WTC11 (cell line): ENCODE results near the gene SKP2. TPM values are rescaled to one million over a fixed set of nuclear protein-coding genes. Genes with fewer than 3 reads are reported as not detected.

Source experiments
- ATAC-seq: fragments of 200-7000 bp; cut with Tn5 transposase; 2 replicates; pipeline ENCODE4 v1.10.0; 2021; ENCODE audit warnings: mild to moderate bottlenecking, moderate library complexity
- CTCF ChIA-PET: fragments of 300-600 bp; sonication (Branson Sonifier 250); formaldehyde crosslinking; loops from one replicate; lab custom pipeline; 2021; ENCODE audit warnings: antibody characterized with exemption; lab: Charles Lee
- POLR2A ChIA-PET: fragments of 350-600 bp; sonication (Branson Sonifier 250); formaldehyde crosslinking; loops from one replicate; lab custom pipeline; 2021; ENCODE audit warnings: antibody characterized with exemption; lab: Charles Lee
- DNase-seq: peaks from one replicate; pipeline ENCODE4 v3.0.0; 2021; ENCODE audit warnings: low spot score
- H3K27ac Mint-ChIP-seq: 2 replicates; pipeline ENCODE4 v1.8.0; 2021; ENCODE audit warnings: mixed read lengths
- H3K27me3 Mint-ChIP-seq: 2 replicates; pipeline ENCODE4 v1.8.0; 2021; ENCODE audit warnings: low read depth, mild to moderate bottlenecking, moderate library complexity, mixed read lengths
- H3K36me3 Mint-ChIP-seq: 2 replicates; pipeline ENCODE4 v1.8.0; 2021; ENCODE audit warnings: mixed read lengths
- H3K4me1 Mint-ChIP-seq: 2 replicates; pipeline ENCODE4 v1.8.0; 2022; ENCODE audit warnings: mixed read lengths
- H3K4me3 Mint-ChIP-seq: 2 replicates; pipeline ENCODE4 v1.8.0; 2021; ENCODE audit warnings: mild to moderate bottlenecking, moderate library complexity, mixed read lengths
- H3K9me3 Mint-ChIP-seq: 2 replicates; pipeline ENCODE4 v1.8.0; 2021; ENCODE audit warnings: mixed read lengths
- JAZF1 ChIP-seq: fragments of 250-450 bp; sonication (Bioruptor Pico); IDR thresholded peaks from 2 replicates; pipeline ENCODE4 v1.9.0; 2021; ENCODE audit warnings: moderate library complexity, mild to moderate bottlenecking, inconsistent platforms
- OVOL2 ChIP-seq: fragments of 250-450 bp; sonication (Bioruptor Pico); IDR thresholded peaks from 2 replicates; pipeline ENCODE4 v1.9.0; 2021; ENCODE audit warnings: mild to moderate bottlenecking, borderline replicate concordance
- TCF7 ChIP-seq: sonication (generic); formaldehyde crosslinking; IDR thresholded peaks from 2 replicates; pipeline ENCODE4 v1.8.0; 2022; ENCODE audit warnings: mild to moderate bottlenecking, low read depth, missing genetic modification reagents, moderate library complexity
- TEAD4 ChIP-seq: sonication (generic); formaldehyde crosslinking; IDR thresholded peaks from 2 replicates; pipeline ENCODE4 v1.8.0; 2022; ENCODE audit warnings: mild to moderate bottlenecking, missing genetic modification reagents
- total RNA-seq: library from RNA; stranded (reverse); gene quantifications from 3 replicates; pipeline ENCODE4 v1.2.3, GENCODE V29; 2021
- TF ChIP-seq, protein P1 (sequence below): sonication (generic); formaldehyde crosslinking; IDR thresholded peaks from 2 replicates; pipeline ENCODE4 v1.8.0; 2023; ENCODE audit warnings: mild to moderate bottlenecking, missing genetic modification reagents
- TF ChIP-seq, protein P2 (sequence below): fragments of 250-450 bp; sonication (Bioruptor Pico); IDR thresholded peaks from 2 replicates; pipeline ENCODE4 v1.9.0; 2021; ENCODE audit warnings: mild to moderate bottlenecking, borderline replicate concordance
- TF ChIP-seq, protein P3 (sequence below): sonication (generic); formaldehyde crosslinking; IDR thresholded peaks from 2 replicates; pipeline ENCODE4 v1.8.1; 2023; ENCODE audit warnings: mild to moderate bottlenecking, missing genetic modification reagents, borderline replicate concordance
- TF ChIP-seq, protein P4 (sequence below): fragments of 250-450 bp; sonication (Bioruptor Pico); IDR thresholded peaks from 2 replicates; pipeline ENCODE4 v1.9.0; 2021; ENCODE audit warnings: mild to moderate bottlenecking
- TF ChIP-seq, protein P5 (sequence below): sonication (generic); formaldehyde crosslinking; IDR thresholded peaks from 2 replicates; pipeline ENCODE4 v1.8.1; 2023; ENCODE audit warnings: mild to moderate bottlenecking, missing genetic modification reagents, moderate library complexity
- TF ChIP-seq, protein P6 (sequence below): fragments of 250-450 bp; sonication (Bioruptor Pico); IDR thresholded peaks from 2 replicates; pipeline ENCODE4 v1.9.0; 2021; ENCODE audit warnings: mild to moderate bottlenecking

The SKP2 gene
- total RNA-seq, 1 experiment from 2014 or later: 68.0 TPM

DNA sequence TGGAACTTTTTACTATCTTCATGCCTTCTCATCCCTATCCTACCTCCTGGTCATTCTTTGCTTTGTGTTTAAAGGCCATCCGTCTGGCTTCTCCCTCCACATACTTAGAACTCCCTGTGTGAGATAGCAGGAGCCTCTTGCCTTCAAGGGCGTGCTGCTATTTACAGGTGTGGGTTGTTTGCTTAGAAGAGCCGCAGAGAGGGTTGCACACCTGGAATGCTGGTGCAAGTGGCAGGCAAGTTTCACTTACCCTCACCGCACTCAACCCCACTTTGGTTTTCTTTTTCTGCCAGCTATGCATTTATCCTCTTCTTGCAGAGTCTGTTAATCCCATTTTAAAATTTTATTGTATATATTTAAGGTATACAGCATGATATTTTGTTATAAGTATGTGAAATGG, 12.6 kb downstream of the SKP2 start:
- TF ChIP-seq JAZF1 (CRISPR knock-in tag): no peak
- TF ChIP-seq, protein P1, sequence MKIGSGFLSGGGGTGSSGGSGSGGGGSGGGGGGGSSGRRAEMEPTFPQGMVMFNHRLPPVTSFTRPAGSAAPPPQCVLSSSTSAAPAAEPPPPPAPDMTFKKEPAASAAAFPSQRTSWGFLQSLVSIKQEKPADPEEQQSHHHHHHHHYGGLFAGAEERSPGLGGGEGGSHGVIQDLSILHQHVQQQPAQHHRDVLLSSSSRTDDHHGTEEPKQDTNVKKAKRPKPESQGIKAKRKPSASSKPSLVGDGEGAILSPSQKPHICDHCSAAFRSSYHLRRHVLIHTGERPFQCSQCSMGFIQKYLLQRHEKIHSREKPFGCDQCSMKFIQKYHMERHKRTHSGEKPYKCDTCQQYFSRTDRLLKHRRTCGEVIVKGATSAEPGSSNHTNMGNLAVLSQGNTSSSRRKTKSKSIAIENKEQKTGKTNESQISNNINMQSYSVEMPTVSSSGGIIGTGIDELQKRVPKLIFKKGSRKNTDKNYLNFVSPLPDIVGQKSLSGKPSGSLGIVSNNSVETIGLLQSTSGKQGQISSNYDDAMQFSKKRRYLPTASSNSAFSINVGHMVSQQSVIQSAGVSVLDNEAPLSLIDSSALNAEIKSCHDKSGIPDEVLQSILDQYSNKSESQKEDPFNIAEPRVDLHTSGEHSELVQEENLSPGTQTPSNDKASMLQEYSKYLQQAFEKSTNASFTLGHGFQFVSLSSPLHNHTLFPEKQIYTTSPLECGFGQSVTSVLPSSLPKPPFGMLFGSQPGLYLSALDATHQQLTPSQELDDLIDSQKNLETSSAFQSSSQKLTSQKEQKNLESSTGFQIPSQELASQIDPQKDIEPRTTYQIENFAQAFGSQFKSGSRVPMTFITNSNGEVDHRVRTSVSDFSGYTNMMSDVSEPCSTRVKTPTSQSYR (CRISPR knock-in tag): no peak
- TF ChIP-seq, protein P2, sequence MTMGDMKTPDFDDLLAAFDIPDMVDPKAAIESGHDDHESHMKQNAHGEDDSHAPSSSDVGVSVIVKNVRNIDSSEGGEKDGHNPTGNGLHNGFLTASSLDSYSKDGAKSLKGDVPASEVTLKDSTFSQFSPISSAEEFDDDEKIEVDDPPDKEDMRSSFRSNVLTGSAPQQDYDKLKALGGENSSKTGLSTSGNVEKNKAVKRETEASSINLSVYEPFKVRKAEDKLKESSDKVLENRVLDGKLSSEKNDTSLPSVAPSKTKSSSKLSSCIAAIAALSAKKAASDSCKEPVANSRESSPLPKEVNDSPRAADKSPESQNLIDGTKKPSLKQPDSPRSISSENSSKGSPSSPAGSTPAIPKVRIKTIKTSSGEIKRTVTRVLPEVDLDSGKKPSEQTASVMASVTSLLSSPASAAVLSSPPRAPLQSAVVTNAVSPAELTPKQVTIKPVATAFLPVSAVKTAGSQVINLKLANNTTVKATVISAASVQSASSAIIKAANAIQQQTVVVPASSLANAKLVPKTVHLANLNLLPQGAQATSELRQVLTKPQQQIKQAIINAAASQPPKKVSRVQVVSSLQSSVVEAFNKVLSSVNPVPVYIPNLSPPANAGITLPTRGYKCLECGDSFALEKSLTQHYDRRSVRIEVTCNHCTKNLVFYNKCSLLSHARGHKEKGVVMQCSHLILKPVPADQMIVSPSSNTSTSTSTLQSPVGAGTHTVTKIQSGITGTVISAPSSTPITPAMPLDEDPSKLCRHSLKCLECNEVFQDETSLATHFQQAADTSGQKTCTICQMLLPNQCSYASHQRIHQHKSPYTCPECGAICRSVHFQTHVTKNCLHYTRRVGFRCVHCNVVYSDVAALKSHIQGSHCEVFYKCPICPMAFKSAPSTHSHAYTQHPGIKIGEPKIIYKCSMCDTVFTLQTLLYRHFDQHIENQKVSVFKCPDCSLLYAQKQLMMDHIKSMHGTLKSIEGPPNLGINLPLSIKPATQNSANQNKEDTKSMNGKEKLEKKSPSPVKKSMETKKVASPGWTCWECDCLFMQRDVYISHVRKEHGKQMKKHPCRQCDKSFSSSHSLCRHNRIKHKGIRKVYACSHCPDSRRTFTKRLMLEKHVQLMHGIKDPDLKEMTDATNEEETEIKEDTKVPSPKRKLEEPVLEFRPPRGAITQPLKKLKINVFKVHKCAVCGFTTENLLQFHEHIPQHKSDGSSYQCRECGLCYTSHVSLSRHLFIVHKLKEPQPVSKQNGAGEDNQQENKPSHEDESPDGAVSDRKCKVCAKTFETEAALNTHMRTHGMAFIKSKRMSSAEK (CRISPR knock-in tag): no peak
- no peak overlapping the region for H3K4me3 Mint-ChIP-seq
- CTCF ChIA-PET: no interaction called here
- H3K4me1 Mint-ChIP-seq: no peaks in the 10 kb centered on the region
- DNase-seq (no peak), ATAC-seq (no peak)
- no peaks in the 10 kb centered on the region for H3K9me3 Mint-ChIP-seq
- no peak overlapping the region for H3K27ac Mint-ChIP-seq
- POLR2A ChIA-PET: no interaction called here
- H3K27me3 Mint-ChIP-seq: no peaks in the 10 kb centered on the region
- H3K36me3 Mint-ChIP-seq: peaks cover 66% of the 10 kb centered on the region

DNA sequence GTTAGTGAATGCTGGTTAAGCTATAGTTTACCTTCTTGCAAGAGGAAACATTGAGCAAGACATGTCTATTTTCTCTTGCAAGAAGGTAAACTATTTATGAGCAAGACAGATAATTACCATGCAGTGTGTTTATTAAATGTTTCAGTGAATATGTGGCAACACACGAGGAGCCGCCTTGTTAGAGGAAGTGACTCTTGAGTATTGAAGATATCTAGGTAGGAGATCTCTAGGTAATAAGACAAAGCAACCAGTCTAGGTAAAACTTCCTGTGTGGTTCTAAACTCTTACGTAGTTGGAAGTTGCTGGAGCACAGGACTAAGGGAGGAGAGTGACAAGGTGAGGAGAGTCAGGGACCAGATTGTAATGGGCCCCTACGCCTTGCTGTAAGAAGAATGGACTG, 16.8 kb downstream of the SKP2 start:
- TF ChIP-seq, protein P3, sequence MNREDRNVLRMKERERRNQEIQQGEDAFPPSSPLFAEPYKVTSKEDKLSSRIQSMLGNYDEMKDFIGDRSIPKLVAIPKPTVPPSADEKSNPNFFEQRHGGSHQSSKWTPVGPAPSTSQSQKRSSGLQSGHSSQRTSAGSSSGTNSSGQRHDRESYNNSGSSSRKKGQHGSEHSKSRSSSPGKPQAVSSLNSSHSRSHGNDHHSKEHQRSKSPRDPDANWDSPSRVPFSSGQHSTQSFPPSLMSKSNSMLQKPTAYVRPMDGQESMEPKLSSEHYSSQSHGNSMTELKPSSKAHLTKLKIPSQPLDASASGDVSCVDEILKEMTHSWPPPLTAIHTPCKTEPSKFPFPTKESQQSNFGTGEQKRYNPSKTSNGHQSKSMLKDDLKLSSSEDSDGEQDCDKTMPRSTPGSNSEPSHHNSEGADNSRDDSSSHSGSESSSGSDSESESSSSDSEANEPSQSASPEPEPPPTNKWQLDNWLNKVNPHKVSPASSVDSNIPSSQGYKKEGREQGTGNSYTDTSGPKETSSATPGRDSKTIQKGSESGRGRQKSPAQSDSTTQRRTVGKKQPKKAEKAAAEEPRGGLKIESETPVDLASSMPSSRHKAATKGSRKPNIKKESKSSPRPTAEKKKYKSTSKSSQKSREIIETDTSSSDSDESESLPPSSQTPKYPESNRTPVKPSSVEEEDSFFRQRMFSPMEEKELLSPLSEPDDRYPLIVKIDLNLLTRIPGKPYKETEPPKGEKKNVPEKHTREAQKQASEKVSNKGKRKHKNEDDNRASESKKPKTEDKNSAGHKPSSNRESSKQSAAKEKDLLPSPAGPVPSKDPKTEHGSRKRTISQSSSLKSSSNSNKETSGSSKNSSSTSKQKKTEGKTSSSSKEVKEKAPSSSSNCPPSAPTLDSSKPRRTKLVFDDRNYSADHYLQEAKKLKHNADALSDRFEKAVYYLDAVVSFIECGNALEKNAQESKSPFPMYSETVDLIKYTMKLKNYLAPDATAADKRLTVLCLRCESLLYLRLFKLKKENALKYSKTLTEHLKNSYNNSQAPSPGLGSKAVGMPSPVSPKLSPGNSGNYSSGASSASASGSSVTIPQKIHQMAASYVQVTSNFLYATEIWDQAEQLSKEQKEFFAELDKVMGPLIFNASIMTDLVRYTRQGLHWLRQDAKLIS: no peak
- TF ChIP-seq TCF7 (CRISPR knock-in tag): no peak
- Mint-ChIP-seq H3K27ac (no peak overlapping the region), H3K36me3 (peaks cover 71% of the 10 kb centered on the region), H3K4me3 (no peak overlapping the region), H3K4me1 (no peaks in the 10 kb centered on the region), H3K9me3 (no peaks in the 10 kb centered on the region), H3K27me3 (no peaks in the 10 kb centered on the region)
- ATAC-seq: no peak
- ChIA-PET POLR2A (no interaction called here), CTCF (no interaction called here)
- DNase-seq: no peak

DNA sequence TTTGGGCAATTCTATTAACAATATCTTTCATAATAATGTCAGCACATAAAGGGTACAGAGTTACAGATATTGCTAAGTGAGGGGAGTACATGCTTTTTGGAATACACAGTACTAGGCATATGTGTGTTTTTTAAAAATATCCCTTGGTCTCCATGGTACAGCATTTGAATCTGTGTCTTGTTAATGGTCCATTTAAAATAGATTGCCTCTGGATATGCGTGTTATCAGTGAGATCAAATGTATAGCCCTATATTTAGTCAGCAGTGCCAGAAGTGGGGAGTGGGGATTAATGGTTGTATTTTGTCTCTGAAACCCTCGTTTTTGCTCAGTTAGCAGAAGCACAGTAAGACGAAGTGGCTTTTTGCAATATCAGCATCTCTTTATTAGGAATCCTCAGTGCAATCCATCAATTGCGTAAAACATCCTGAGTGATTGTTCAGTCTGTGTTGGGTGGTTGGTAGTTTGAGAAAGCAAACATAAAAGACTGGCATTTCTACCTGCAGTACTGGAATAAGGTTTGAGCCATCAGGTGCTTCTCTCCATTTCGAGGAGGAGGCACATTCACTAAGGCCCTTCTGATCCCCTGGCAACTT, 19.0 kb downstream of the SKP2 start:
- CTCF ChIA-PET: interaction anchor here (1.3 kb wide), 1 partner anchor 92 kb away, joined by 4 read pairs; no protein-coding TSS in a partner anchor
- TF ChIP-seq TEAD4 (CRISPR knock-in tag) (no peak), OVOL2 (no peak)
- TF ChIP-seq, protein P2 (CRISPR knock-in tag): no peak
- TF ChIP-seq, protein P4, sequence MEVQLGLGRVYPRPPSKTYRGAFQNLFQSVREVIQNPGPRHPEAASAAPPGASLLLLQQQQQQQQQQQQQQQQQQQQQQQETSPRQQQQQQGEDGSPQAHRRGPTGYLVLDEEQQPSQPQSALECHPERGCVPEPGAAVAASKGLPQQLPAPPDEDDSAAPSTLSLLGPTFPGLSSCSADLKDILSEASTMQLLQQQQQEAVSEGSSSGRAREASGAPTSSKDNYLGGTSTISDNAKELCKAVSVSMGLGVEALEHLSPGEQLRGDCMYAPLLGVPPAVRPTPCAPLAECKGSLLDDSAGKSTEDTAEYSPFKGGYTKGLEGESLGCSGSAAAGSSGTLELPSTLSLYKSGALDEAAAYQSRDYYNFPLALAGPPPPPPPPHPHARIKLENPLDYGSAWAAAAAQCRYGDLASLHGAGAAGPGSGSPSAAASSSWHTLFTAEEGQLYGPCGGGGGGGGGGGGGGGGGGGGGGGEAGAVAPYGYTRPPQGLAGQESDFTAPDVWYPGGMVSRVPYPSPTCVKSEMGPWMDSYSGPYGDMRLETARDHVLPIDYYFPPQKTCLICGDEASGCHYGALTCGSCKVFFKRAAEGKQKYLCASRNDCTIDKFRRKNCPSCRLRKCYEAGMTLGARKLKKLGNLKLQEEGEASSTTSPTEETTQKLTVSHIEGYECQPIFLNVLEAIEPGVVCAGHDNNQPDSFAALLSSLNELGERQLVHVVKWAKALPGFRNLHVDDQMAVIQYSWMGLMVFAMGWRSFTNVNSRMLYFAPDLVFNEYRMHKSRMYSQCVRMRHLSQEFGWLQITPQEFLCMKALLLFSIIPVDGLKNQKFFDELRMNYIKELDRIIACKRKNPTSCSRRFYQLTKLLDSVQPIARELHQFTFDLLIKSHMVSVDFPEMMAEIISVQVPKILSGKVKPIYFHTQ (CRISPR knock-in tag): no peak
- TF ChIP-seq, protein P5, sequence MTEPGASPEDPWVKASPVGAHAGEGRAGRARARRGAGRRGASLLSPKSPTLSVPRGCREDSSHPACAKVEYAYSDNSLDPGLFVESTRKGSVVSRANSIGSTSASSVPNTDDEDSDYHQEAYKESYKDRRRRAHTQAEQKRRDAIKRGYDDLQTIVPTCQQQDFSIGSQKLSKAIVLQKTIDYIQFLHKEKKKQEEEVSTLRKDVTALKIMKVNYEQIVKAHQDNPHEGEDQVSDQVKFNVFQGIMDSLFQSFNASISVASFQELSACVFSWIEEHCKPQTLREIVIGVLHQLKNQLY (CRISPR knock-in tag): no peak
- TF ChIP-seq, protein P6, sequence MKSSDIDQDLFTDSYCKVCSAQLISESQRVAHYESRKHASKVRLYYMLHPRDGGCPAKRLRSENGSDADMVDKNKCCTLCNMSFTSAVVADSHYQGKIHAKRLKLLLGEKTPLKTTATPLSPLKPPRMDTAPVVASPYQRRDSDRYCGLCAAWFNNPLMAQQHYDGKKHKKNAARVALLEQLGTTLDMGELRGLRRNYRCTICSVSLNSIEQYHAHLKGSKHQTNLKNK: no peak

More for the DNA sequence above, 19.0 kb downstream of the SKP2 start:
- Mint-ChIP-seq H3K36me3 (peaks cover 76% of the 10 kb centered on the region), H3K4me3 (no peak overlapping the region), H3K27me3 (no peaks in the 10 kb centered on the region), H3K4me1 (no peaks in the 10 kb centered on the region), H3K27ac (no peak overlapping the region), H3K9me3 (no peaks in the 10 kb centered on the region)
- DNase-seq (no peak), ATAC-seq (no peak)
- POLR2A ChIA-PET: no interaction called here
